HG02973 (cell line): ENCODE data around the gene BTK.
A peak's percentile ranks its signal among the peaks of the same experiment; 100 is the strongest.

Source experiments
- ATAC-seq: cut with Tn5 transposase; IDR thresholded peaks from one replicate; pipeline ENCODE4 v1.9.1; 2021; ENCODE audit warnings: moderate library complexity; ENCODE audit not compliant: unreplicated experiment

Gene BTK

GRCh38 chrX:101385795-101386541 lies at the start of gene BTK:
TSS of gene BTK (minus strand) at chrX:101386191. CDS start at chrX:101375284, 10,907 bp downstream.
- peak; percentile 69 for ATAC-seq

- ATAC-seq: peak; percentile 93
Measured at GRCh38 chrX:101430457-101431078, 44.6 kb upstream of the BTK start.

- no peak for ATAC-seq
Measured at GRCh38 chrX:101429934-101430333, 43.9 kb upstream of the BTK start.

GRCh38 chrX:101427954-101428353 lies 42.0 kb upstream of the BTK start:
- no peak for ATAC-seq

GRCh38 chrX:101419489-101419888 lies 33.5 kb upstream of the BTK start:
- ATAC-seq: no peak

GRCh38 chrX:101417981-101418841 lies 32.2 kb upstream of the BTK start:
- peak; percentile 47 for ATAC-seq

GRCh38 chrX:101417190-101417589 lies 31.2 kb upstream of the BTK start:
- no peak for ATAC-seq

GRCh38 chrX:101416691-101417090 lies 30.7 kb upstream of the BTK start:
- ATAC-seq: no peak

GRCh38 chrX:101415180-101416145 lies 29.5 kb upstream of the BTK start:
- ATAC-seq: no peak

GRCh38 chrX:101411984-101412383 lies 26.0 kb upstream of the BTK start:
- ATAC-seq: no peak

- ATAC-seq: no peak
Measured at GRCh38 chrX:101410461-101410860, 24.5 kb upstream of the BTK start.

GRCh38 chrX:101409043-101409442 lies 23.1 kb upstream of the BTK start:
- ATAC-seq: no peak

GRCh38 chrX:101408532-101408841 lies 22.5 kb upstream of the BTK start:
- ATAC-seq: no peak

- peak; percentile 88 for ATAC-seq
Measured at GRCh38 chrX:101407748-101408531, 21.9 kb upstream of the BTK start, which contains the start of the genes GLA and HNRNPH2. TSS of gene GLA (minus strand) at chrX:101407925. CDS start at chrX:101407903, 22 bp downstream. TSS of gene HNRNPH2 (plus strand) at chrX:101408222. CDS start at chrX:101411989, 3,767 bp downstream.

GRCh38 chrX:101407167-101407747 lies 21.3 kb upstream of the BTK start:
- no peak for ATAC-seq

- ATAC-seq: no peak
Measured at GRCh38 chrX:101399825-101400224, 13.8 kb upstream of the BTK start.

- ATAC-seq: no peak
Measured at GRCh38 chrX:101398694-101399093, 12.7 kb upstream of the BTK start.

- no peak for ATAC-seq
Measured at GRCh38 chrX:101397779-101398178, 11.8 kb upstream of the BTK start.

- ATAC-seq: no peak
Measured at GRCh38 chrX:101395789-101396188, 9.8 kb upstream of the BTK start.
